ENCODE data around the gene CYRIA.

DNA sequence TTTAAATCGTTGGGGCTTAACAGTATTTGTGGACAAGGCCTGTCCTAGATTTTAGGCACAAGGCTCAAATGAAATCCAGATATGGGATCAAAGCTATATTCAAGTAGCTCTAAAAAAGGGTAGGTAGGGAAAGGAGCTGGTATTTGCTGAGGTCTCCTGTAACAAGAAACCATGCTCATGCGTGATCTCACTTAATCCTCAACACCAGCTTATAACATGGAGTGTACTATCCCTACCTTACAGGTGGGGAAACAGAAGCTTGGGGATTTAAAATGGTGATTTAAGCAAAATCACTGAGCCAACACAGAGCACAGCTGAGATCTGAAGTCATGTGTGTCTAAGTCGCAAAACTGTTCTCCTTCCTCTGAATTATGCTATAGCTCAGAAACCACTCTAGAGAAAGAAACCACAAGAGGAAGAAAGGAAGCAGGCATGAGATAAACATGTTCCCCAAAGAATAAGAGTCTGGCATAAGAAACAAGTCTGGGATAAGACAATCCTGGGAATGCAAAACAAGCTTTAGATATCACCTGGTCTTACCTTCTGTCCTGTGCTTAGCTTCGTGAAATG is 43.1 kb downstream of the CYRIA start:
- TF ChIP-seq, protein P1, sequence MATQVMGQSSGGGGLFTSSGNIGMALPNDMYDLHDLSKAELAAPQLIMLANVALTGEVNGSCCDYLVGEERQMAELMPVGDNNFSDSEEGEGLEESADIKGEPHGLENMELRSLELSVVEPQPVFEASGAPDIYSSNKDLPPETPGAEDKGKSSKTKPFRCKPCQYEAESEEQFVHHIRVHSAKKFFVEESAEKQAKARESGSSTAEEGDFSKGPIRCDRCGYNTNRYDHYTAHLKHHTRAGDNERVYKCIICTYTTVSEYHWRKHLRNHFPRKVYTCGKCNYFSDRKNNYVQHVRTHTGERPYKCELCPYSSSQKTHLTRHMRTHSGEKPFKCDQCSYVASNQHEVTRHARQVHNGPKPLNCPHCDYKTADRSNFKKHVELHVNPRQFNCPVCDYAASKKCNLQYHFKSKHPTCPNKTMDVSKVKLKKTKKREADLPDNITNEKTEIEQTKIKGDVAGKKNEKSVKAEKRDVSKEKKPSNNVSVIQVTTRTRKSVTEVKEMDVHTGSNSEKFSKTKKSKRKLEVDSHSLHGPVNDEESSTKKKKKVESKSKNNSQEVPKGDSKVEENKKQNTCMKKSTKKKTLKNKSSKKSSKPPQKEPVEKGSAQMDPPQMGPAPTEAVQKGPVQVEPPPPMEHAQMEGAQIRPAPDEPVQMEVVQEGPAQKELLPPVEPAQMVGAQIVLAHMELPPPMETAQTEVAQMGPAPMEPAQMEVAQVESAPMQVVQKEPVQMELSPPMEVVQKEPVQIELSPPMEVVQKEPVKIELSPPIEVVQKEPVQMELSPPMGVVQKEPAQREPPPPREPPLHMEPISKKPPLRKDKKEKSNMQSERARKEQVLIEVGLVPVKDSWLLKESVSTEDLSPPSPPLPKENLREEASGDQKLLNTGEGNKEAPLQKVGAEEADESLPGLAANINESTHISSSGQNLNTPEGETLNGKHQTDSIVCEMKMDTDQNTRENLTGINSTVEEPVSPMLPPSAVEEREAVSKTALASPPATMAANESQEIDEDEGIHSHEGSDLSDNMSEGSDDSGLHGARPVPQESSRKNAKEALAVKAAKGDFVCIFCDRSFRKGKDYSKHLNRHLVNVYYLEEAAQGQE (IDR thresholded peaks at IDR 0.05; ENCODE audit: low read depth) = no peak
- TF ChIP-seq YY1 (IDR thresholded peaks at IDR 0.05; ENCODE audit: low read depth) = no peak
- TF ChIP-seq TCF12 (IDR thresholded peaks at IDR 0.05; ENCODE audit: low read depth) = no peak
- no peak for TF ChIP-seq CEBPB (IDR thresholded peaks at IDR 0.05)
